ENCODE measurements around the gene OASL. TPM values are rescaled to one million over a fixed set of nuclear protein-coding genes. Genes with fewer than 3 reads are reported as not detected.
"Not testable (repeated sequence)": the region's sequence is repeated elsewhere in the genome, so short reads cannot be mapped to it uniquely, and the experiment has no call there.

The OASL gene
- total RNA-seq, 4 donors from 2014 or later = 0.11 to 0.36 (median 0.19) TPM

- Histone ChIP-seq H3K4me3 (no peak overlapping the region), H3K27ac (no peak overlapping the region), H3K4me1 (no peaks in the 10 kb centered on the region), H3K9me3 (no peaks in the 10 kb centered on the region), H3K27me3 (peaks cover 0 to 3% (median 0%) of the 10 kb centered on the region in 3 donors), H3K36me3 (no peaks in the 10 kb centered on the region)
- intact Hi-C loops (cut with DNase I; ENCODE audit: low total_unique reads) = no loop called here
- no peak for DNase-seq
- no peak for ATAC-seq
- TF ChIP-seq POLR2A (IDR thresholded peaks at IDR 0.05) (no peak), CTCF (IDR thresholded peaks at IDR 0.05 in 4 of 5, conservative IDR thresholded peaks at IDR 0.05 in 1 of 5) (no peak)
- in situ Hi-C loops (cut with MboI; ENCODE audit: low sequenced_read_pairs in 4 of 4) = no loop called here
Observed at GRCh38 chr12:121048442-121048841, 9.4 kb upstream of the OASL start.

GRCh38 chr12:121047400-121047799 lies 8.4 kb upstream of the OASL start:
- ATAC-seq; H3K9me3 ChIP-seq; DNase-seq; H3K27me3 ChIP-seq; H3K36me3 ChIP-seq; intact Hi-C loops (cut with DNase I; ENCODE audit: low total_unique reads); H3K4me3 ChIP-seq; H3K4me1 ChIP-seq; H3K27ac ChIP-seq; in situ Hi-C loops (cut with MboI; ENCODE audit: low sequenced_read_pairs in 4 of 4): not testable (repeated sequence)

- in situ Hi-C loops (cut with MboI; ENCODE audit: low sequenced_read_pairs in 4 of 4) = no loop called here
- no peaks in the 10 kb centered on the region for H3K9me3 ChIP-seq
- no peak overlapping the region for H3K27ac ChIP-seq
- intact Hi-C loops (cut with DNase I; ENCODE audit: low total_unique reads) = no loop called here
- H3K27me3 ChIP-seq = peaks cover 7 to 16% (median 11%) of the 10 kb centered on the region in 3 donors
- H3K36me3 ChIP-seq = no peaks in the 10 kb centered on the region
- ATAC-seq (no peak), DNase-seq (no peak)
- no peaks in the 10 kb centered on the region for H3K4me1 ChIP-seq
- TF ChIP-seq CTCF (IDR thresholded peaks at IDR 0.05 in 4 of 5, conservative IDR thresholded peaks at IDR 0.05 in 1 of 5) (no peak), POLR2A (IDR thresholded peaks at IDR 0.05) (no peak)
- H3K4me3 ChIP-seq = no peak overlapping the region
Observed at GRCh38 chr12:121043067-121043466, 4.0 kb upstream of the OASL start.

- peaks cover 4 to 14% (median 8%) of the 10 kb centered on the region in 3 donors for H3K27me3 ChIP-seq
- no peak overlapping the region for H3K4me3 ChIP-seq
- H3K9me3 ChIP-seq = no peaks in the 10 kb centered on the region
- DNase-seq = no peak
- no peaks in the 10 kb centered on the region for H3K36me3 ChIP-seq
- intact Hi-C loops (cut with DNase I; ENCODE audit: low total_unique reads) = no loop called here
- ATAC-seq = no peak
- no peak for TF ChIP-seq CTCF (IDR thresholded peaks at IDR 0.05 in 4 of 5, conservative IDR thresholded peaks at IDR 0.05 in 1 of 5)
- TF ChIP-seq POLR2A (IDR thresholded peaks at IDR 0.05) = no peak
- H3K4me1 ChIP-seq = no peaks in the 10 kb centered on the region
- no peak overlapping the region for H3K27ac ChIP-seq
- in situ Hi-C loops (cut with MboI; ENCODE audit: low sequenced_read_pairs in 4 of 4) = no loop called here
Observed at GRCh38 chr12:121036810-121037326, 2.2 kb downstream of the OASL start.

- no peak for TF ChIP-seq POLR2A (IDR thresholded peaks at IDR 0.05)
- TF ChIP-seq CTCF (IDR thresholded peaks at IDR 0.05 in 4 of 5, conservative IDR thresholded peaks at IDR 0.05 in 1 of 5) = no peak
- in situ Hi-C loops (cut with MboI; ENCODE audit: low sequenced_read_pairs in 4 of 4) (no loop called here), intact Hi-C loops (cut with DNase I; ENCODE audit: low total_unique reads) (no loop called here)
- peaks cover 0 to 14% (median 8%) of the 10 kb centered on the region in 3 donors for H3K27me3 ChIP-seq
- H3K36me3 ChIP-seq = no peaks in the 10 kb centered on the region
- no peaks in the 10 kb centered on the region for H3K4me1 ChIP-seq
- H3K9me3 ChIP-seq = no peaks in the 10 kb centered on the region
- H3K27ac ChIP-seq = no peak overlapping the region
- DNase-seq (no peak), ATAC-seq (no peak)
- no peak overlapping the region for H3K4me3 ChIP-seq
Observed at GRCh38 chr12:121034616-121035305, 4.3 kb downstream of the OASL start.
